Measurements from ENCODE around the gene PDZD7.

The PDZD7 gene

GRCh38 chr10:101067356-101068083 is 36.6 kb upstream of the PDZD7 start:
- peak; percentile 89 for DNase-seq
- Histone ChIP-seq H3K9me2 (replicated peaks; ENCODE audit: insufficient read depth, low read length) (no peaks in the 10 kb centered on the region), H3K4me2 (ENCODE audit: low read depth, low read length) (peak overlapping the region; percentile 76), H3K9ac (ENCODE audit: low read length) (peak overlapping the region; percentile 38; the same call in 1 of the 2 replicates), H3K79me2 (ENCODE audit: low read length) (no peaks in the 10 kb centered on the region), H3K4me3 (ENCODE audit: low read length) (peak overlapping the region; percentile 66), H3K36me3 (replicated peaks; ENCODE audit: insufficient read depth, low read length) (no peaks in the 10 kb centered on the region), H3K27ac (ENCODE audit: low read length) (no peak overlapping the region; the same call in 1 of the 2 replicates), H4K20me1 (ENCODE audit: insufficient read depth, low read length) (no peaks in the 10 kb centered on the region), H3K27me3 (replicated peaks; ENCODE audit: insufficient read depth, low read length) (no peaks in the 10 kb centered on the region), H3K4me1 (ENCODE audit: low read length) (peaks cover 19% of the 10 kb centered on the region), H2AFZ (ENCODE audit: low read length) (peak overlapping the region; percentile 60), H3F3A (ENCODE audit: insufficient read depth, low read length) (peaks cover 6% of the 10 kb centered on the region; the same call in 1 of the 2 replicates), H3K9me3 (replicated peaks; ENCODE audit: insufficient read depth, low read length) (no peaks in the 10 kb centered on the region)
- TF ChIP-seq CTCF (IDR thresholded peaks at IDR 0.05; ENCODE audit: low read length) (peak; percentile 81), EZH2 (optimal IDR thresholded peaks at IDR 0.05; ENCODE audit: low read depth, low read length) (no peak)

- DNase-seq = no peak
- no peak overlapping the region for H3K27ac ChIP-seq (ENCODE audit: low read length)
- peak overlapping the region; percentile 89 for H2AFZ ChIP-seq (ENCODE audit: low read length)
- H3K79me2 ChIP-seq (ENCODE audit: low read length) = no peaks in the 10 kb centered on the region
- peak overlapping the region; percentile 73 for H3K4me3 ChIP-seq (ENCODE audit: low read length)
- H3K9ac ChIP-seq (ENCODE audit: low read length) = peak overlapping the region; percentile 38; the same call in 1 of the 2 replicates
- no peaks in the 10 kb centered on the region for H3K36me3 ChIP-seq (replicated peaks; ENCODE audit: insufficient read depth, low read length)
- H4K20me1 ChIP-seq (ENCODE audit: insufficient read depth, low read length) = no peaks in the 10 kb centered on the region
- no peaks in the 10 kb centered on the region for H3K9me2 ChIP-seq (replicated peaks; ENCODE audit: insufficient read depth, low read length)
- peak overlapping the region; percentile 96 for H3K4me2 ChIP-seq (ENCODE audit: low read depth, low read length)
- H3K4me1 ChIP-seq (ENCODE audit: low read length) = peaks cover 21% of the 10 kb centered on the region
- peaks cover 7% of the 10 kb centered on the region; the same call in 1 of the 2 replicates for H3F3A ChIP-seq (ENCODE audit: insufficient read depth, low read length)
- H3K9me3 ChIP-seq (replicated peaks; ENCODE audit: insufficient read depth, low read length) = no peaks in the 10 kb centered on the region
- no peaks in the 10 kb centered on the region for H3K27me3 ChIP-seq (replicated peaks; ENCODE audit: insufficient read depth, low read length)
- TF ChIP-seq CTCF (IDR thresholded peaks at IDR 0.05; ENCODE audit: low read length) = no peak
- TF ChIP-seq EZH2phosphoT487 (IDR thresholded peaks at IDR 0.05; ENCODE audit: low read length) = no peak
- no peak for TF ChIP-seq EZH2 (optimal IDR thresholded peaks at IDR 0.05; ENCODE audit: low read depth, low read length)
These were observed 36.0 kb upstream of the PDZD7 start for GRCh38 chr10:101066896-101067355.

- H3F3A ChIP-seq (ENCODE audit: insufficient read depth, low read length) = peaks cover 13% of the 10 kb centered on the region; the same call in 1 of the 2 replicates
- H3K4me2 ChIP-seq (ENCODE audit: low read depth, low read length) = peak overlapping the region; percentile 96
- TF ChIP-seq CTCF (IDR thresholded peaks at IDR 0.05; ENCODE audit: low read length) (peak; percentile 66), EZH2 (optimal IDR thresholded peaks at IDR 0.05; ENCODE audit: low read depth, low read length) (no peak)
- H3K4me1 ChIP-seq (ENCODE audit: low read length) = peaks cover 23% of the 10 kb centered on the region
- H3K79me2 ChIP-seq (ENCODE audit: low read length) = no peaks in the 10 kb centered on the region
- peak overlapping the region; percentile 89 for H2AFZ ChIP-seq (ENCODE audit: low read length)
- DNase-seq = peak; percentile 75
- no peaks in the 10 kb centered on the region for H3K9me2 ChIP-seq (replicated peaks; ENCODE audit: insufficient read depth, low read length)
- no peaks in the 10 kb centered on the region for H3K36me3 ChIP-seq (replicated peaks; ENCODE audit: insufficient read depth, low read length)
- peak overlapping the region; percentile 2; the same call in 1 of the 2 replicates for H3K9ac ChIP-seq (ENCODE audit: low read length)
- peak overlapping the region; percentile 15; the same call in 1 of the 2 replicates for H3K27ac ChIP-seq (ENCODE audit: low read length)
- peak overlapping the region; percentile 73 for H3K4me3 ChIP-seq (ENCODE audit: low read length)
- H4K20me1 ChIP-seq (ENCODE audit: insufficient read depth, low read length) = no peaks in the 10 kb centered on the region
- H3K27me3 ChIP-seq (replicated peaks; ENCODE audit: insufficient read depth, low read length) = no peaks in the 10 kb centered on the region
- no peaks in the 10 kb centered on the region for H3K9me3 ChIP-seq (replicated peaks; ENCODE audit: insufficient read depth, low read length)
These were observed 35.4 kb upstream of the PDZD7 start for GRCh38 chr10:101066146-101066895.
